Dermis lymphatic vessel endothelial cell (primary cell): ENCODE results near the gene RD3L. TPM values are rescaled to one million over a fixed set of nuclear protein-coding genes. Genes with fewer than 3 reads are reported as not detected.

Source experiments
- total RNA-seq: library from RNA; depleted of rRNA; stranded (reverse); fragments of >200 nt; gene quantifications from 2 replicates; pipeline ENCODE4 v1.2.1, GENCODE V29; 2014

RD3L gene
- total RNA-seq = 0.11 TPM in 1 of 2 replicates, not detected in the other

GRCh38 chr14:103941973-103942736 lies at the start of gene RD3L:
Gene RD3L, minus strand, starts transcription at chr14:103942529. Its CDS starts 834 bp downstream, at chr14:103941695.

DNA sequence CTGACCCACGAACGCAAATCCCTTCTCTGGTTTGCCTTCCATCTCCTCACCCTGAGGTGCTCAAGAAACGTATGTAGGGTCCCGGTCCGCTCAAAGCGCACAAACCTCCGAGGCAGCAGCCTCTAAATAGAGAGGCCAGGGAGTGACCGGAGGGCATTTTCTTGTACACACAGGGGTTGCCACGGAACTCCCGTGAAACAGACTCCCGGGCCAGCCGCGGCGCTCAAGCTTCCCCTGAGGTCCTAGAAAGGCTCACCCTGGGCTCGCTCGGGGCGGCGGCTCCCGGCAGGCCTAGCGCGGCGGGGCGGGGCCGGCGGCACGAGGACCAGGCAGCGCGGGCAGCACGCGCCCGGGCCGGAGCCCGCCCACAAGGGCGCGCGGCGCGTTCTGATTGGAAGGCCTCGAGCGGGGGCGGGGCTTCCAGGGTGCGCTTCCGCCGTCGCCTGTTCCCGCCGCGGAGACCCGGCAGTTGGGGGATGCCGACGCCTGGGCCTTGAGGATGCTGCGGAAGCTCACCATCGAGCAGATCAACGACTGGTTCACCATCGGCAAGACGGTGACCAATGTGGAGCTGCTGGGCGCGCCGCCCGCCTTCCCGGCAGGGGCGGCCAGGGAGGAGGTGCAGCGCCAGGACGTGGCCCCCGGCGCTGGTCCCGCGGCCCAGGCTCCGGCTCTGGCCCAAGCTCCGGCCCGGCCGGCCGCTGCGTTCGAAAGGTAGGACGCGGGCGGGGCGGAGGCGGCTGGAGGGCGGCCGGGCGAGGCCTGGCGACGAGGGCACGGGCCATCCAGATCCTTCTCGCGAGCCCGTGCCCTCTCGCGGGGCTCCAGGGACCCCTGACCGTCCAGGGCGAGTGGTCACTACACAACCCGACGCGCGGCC lies 14.1 kb downstream of the RD3L start, which contains the start of gene TDRD9:
TDRD9 (plus strand) TSS at position 446 of the 880 bp plus-strand sequence; CDS start at position 500, 54 bp downstream.

Other genes with a start within 250 kb of the RD3L start
- 5.7 and 7.2 TPM in 2 replicates for gene XRCC3, start 227.1 kb downstream of the RD3L start, total RNA-seq
- gene ZFYVE21, start 226.7 kb downstream of the RD3L start, total RNA-seq = 62.0 and 92.0 TPM in 2 replicates
- 15.3 and 16.3 TPM in 2 replicates for gene PPP1R13B, start 95.0 kb downstream of the RD3L start, total RNA-seq
- 2.3 and 3.2 TPM in 2 replicates for gene TDRD9, start 14.1 kb downstream of the RD3L start, total RNA-seq
- gene ASPG, start 143.2 kb upstream of the RD3L start, total RNA-seq = not detected in 2 replicates
- 11.2 and 11.4 TPM in 2 replicates for gene KIF26A, start 196.1 kb upstream of the RD3L start, total RNA-seq